B cell (primary cell): Measurements from ENCODE around the gene DNM2. TPM values are rescaled to one million over a fixed set of nuclear protein-coding genes. Genes with fewer than 3 reads are reported as not detected.

Experiments
- ATAC-seq: fragments of 200-7000 bp; cut with Tn5 transposase; one replicate; pipeline ENCODE4 v1.10.0; 2021; ENCODE audit warnings: low read depth, mild to moderate bottlenecking, moderate number of reproducible peaks, moderate library complexity
- CTCF ChIA-PET: fragments of 350-600 bp; sonication (Branson Sonifier 250); formaldehyde crosslinking; loops from one replicate; lab custom pipeline; 2021; ENCODE audit warnings: antibody characterized with exemption, inconsistent platforms; lab: Charles Lee
- POLR2A ChIA-PET: fragments of 350-600 bp; sonication (Branson Sonifier 250); formaldehyde crosslinking; loops from one replicate; lab custom pipeline; 2021; ENCODE audit warnings: antibody characterized with exemption; lab: Charles Lee
- DNase-seq: peaks from one replicate; pipeline ENCODE4 v3.0.0; 2013
- H2AFZ ChIP-seq: 2 replicates; pipeline ENCODE4 v1.6.1; 2012; ENCODE audit warnings: mild to moderate bottlenecking, low read depth, low read length; ENCODE audit not compliant: insufficient read depth, poor library complexity, severe bottlenecking
- H3K27ac ChIP-seq, 2 donors: 1 replicate in 1 of 2; 2 replicates in 1 of 2; pipeline ENCODE4 v1.5.1; 2012 to 2013; ENCODE audit warnings: low read length in 2 of 2, mild to moderate bottlenecking in 2 of 2, moderate library complexity in 1 of 2
- H3K27me3 ChIP-seq, 4 experiments: fragments of 200-600 bp in 1 of 4; sonication (generic) in 1 of 4; replicated peaks in 1 of 4; 1 replicate in 2 of 4; 2 replicates in 2 of 4; pipeline versions ENCODE4 v1.6.1 to v1.7.0; 2013 to 2016; ENCODE audit warnings: low read length in 3 of 4, mild to moderate bottlenecking in 2 of 4, mixed read lengths in 1 of 4, moderate library complexity in 1 of 4; ENCODE audit not compliant: insufficient read depth in 4 of 4, control insufficient read depth in 3 of 4; ENCODE audit errors: control extremely low read depth in 1 of 4
- H3K36me3 ChIP-seq, 2 experiments: replicated peaks in 1 of 2; 1 replicate in 1 of 2; 2 replicates in 1 of 2; pipeline versions ENCODE4 v1.6.1 to v1.7.1; 2013; ENCODE audit warnings: low read length in 1 of 2; ENCODE audit not compliant: insufficient read depth in 2 of 2, control insufficient read depth in 1 of 2; ENCODE audit errors: control extremely low read depth in 1 of 2, extremely low read depth in 1 of 2
- H3K4me1 ChIP-seq, 2 donors: fragments of 200-600 bp in 1 of 2; sonication (generic) in 1 of 2; 1 replicate in 1 of 2; 2 replicates in 1 of 2; pipeline versions ENCODE4 v1.5.1 to v1.6.1; 2013 to 2017; ENCODE audit warnings: low read length in 2 of 2; ENCODE audit not compliant: control insufficient read depth in 2 of 2, insufficient read depth in 2 of 2
- H3K4me2 ChIP-seq: replicated peaks from 2 replicates; pipeline ENCODE3; 2012; ENCODE audit warnings: mild to moderate bottlenecking, low read depth, low read length; ENCODE audit not compliant: poor library complexity, severe bottlenecking
- H3K4me3 ChIP-seq, 5 experiments: fragments of 200-600 bp in 1 of 5; sonication (generic) in 1 of 5; 1 replicate in 3 of 5; 2 replicates in 2 of 5; pipeline versions ENCODE4 v1.5.1 to v1.7.0; 2011 to 2016; ENCODE audit warnings: low read length in 4 of 5, mild to moderate bottlenecking in 4 of 5, low read depth in 2 of 5, control low read depth in 1 of 5, moderate library complexity in 1 of 5; ENCODE audit not compliant: insufficient read depth in 1 of 5; ENCODE audit errors: control extremely low read depth in 1 of 5, extremely low read depth in 1 of 5
- H3K79me2 ChIP-seq: fragments of 200-600 bp; sonication (generic); one replicate; pipeline ENCODE4 v1.6.0; 2016; ENCODE audit warnings: low read length; ENCODE audit not compliant: control insufficient read depth, insufficient read depth
- H3K9ac ChIP-seq: fragments of 200-600 bp; sonication (generic); 2 replicates; pipeline ENCODE4 v1.6.1; 2017; ENCODE audit warnings: mild to moderate bottlenecking, low read length, moderate library complexity
- H3K9me3 ChIP-seq, 3 donors: one replicate each; pipeline versions ENCODE4 v1.6.1 to v1.7.1; 2013; ENCODE audit warnings: low read length in 2 of 3; ENCODE audit not compliant: control insufficient read depth in 2 of 3, insufficient read depth in 1 of 3; ENCODE audit errors: control extremely low read depth in 1 of 3
- H4K20me1 ChIP-seq: 2 replicates; pipeline ENCODE4 v1.6.0; 2012; ENCODE audit warnings: mild to moderate bottlenecking, low read length; ENCODE audit not compliant: insufficient read depth, control insufficient read depth, poor library complexity, severe bottlenecking
- H3K27ac Mint-ChIP-seq: one replicate; pipeline ENCODE4 v1.8.0; 2021; ENCODE audit warnings: mixed read lengths
- H3K27me3 Mint-ChIP-seq: one replicate; pipeline ENCODE4 v1.8.0; 2021; ENCODE audit warnings: mixed read lengths
- H3K4me1 Mint-ChIP-seq: one replicate; pipeline ENCODE4 v1.8.0; 2021; ENCODE audit warnings: mixed read lengths
- H3K4me3 Mint-ChIP-seq: one replicate; pipeline ENCODE4 v1.8.0; 2021; ENCODE audit warnings: mixed read lengths
- H3K9me3 Mint-ChIP-seq: one replicate; pipeline ENCODE4 v1.8.0; 2022; ENCODE audit warnings: mixed read lengths; ENCODE audit not compliant: insufficient read depth
- CTCF ChIP-seq: fragments of 200-600 bp; IDR thresholded peaks from one replicate; pipeline ENCODE4 v1.8.0; 2022; ENCODE audit warnings: antibody characterized with exemption, mild to moderate bottlenecking
- EZH2 ChIP-seq: IDR thresholded peaks from 2 replicates; pipeline ENCODE4 v1.6.1; 2012; ENCODE audit warnings: borderline replicate concordance, low read depth, mild to moderate bottlenecking, moderate library complexity, low read length; ENCODE audit not compliant: insufficient read depth, poor library complexity, severe bottlenecking
- WGBS: methylation state at CpG from one replicate; pipeline ENCODE4 v1.1.5; 2013; ENCODE audit warnings: missing lambda C conversion rate; ENCODE audit not compliant: insufficient coverage; 5-methylcytosine and 5-hydroxymethylcytosine counted together
- intact Hi-C: fragments of 100-400 bp; cut with micrococcal nuclease; formaldehyde crosslinking; loops from one replicate; pipeline ENCODE4 v1.10.0; 2022
- polyA plus RNA-seq: library from polyadenylated mRNA; depleted of rRNA; stranded (reverse); fragments of >200 nt; gene quantifications from 2 replicates; pipeline ENCODE4 v1.2.3, GENCODE V29; 2012
- total RNA-seq, 2 donors: library from RNA; stranded (reverse); fragments of 120-200 nt in 1 of 2; gene quantifications; 1 replicate in 1 of 2; 2 replicates in 1 of 2; pipeline versions ENCODE4 v1.2.3 to v1.2.4, GENCODE V29; 2013 to 2022

Gene DNM2
- total and polyA plus RNA-seq, 2 donors (not counting 1 experiment from before 2014, with no cell fraction given): 163 to 353 TPM

GRCh38 chr19:10782795-10783194 lies 64.9 kb downstream of the DNM2 start:
- ChIA-PET CTCF (interaction anchor here (0.6 to 3.3 kb wide), 2 partner anchors 65 to 82 kb away, joined by 3 to 11 read pairs; partner anchors contain the start of gene DNM2), POLR2A (no interaction called here)
- WGBS: 88% methylated on average over 13 of the region's 13 CpGs
- H3K4me1 Mint-ChIP-seq: peaks cover 41% of the 10 kb centered on the region
- H3K79me2 ChIP-seq: peaks cover 44% of the 10 kb centered on the region
- H3K4me3 Mint-ChIP-seq: no peak overlapping the region
- no peaks in the 10 kb centered on the region for H3K9me3 ChIP-seq
- no peak overlapping the region for H2AFZ ChIP-seq
- no peaks in the 10 kb centered on the region for H3K9me3 Mint-ChIP-seq
- H3K4me1 ChIP-seq: peaks cover 24 to 43% of the 10 kb centered on the region in 2 donors
- H3K27ac Mint-ChIP-seq: peak overlapping the region; percentile 38
- no peak overlapping the region for H3K4me3 ChIP-seq
- no peak overlapping the region for H3K4me2 ChIP-seq
- H3K36me3 ChIP-seq: peaks cover 5 to 70% of the 10 kb centered on the region in 2 experiments
- DNase-seq: no peak
- no peak overlapping the region for H3K27ac ChIP-seq
- H3K9ac ChIP-seq: no peak overlapping the region
- no peaks in the 10 kb centered on the region for H3K27me3 ChIP-seq
- no peak for ATAC-seq
- H3K27me3 Mint-ChIP-seq: no peaks in the 10 kb centered on the region
- peaks cover 19% of the 10 kb centered on the region for H4K20me1 ChIP-seq
- intact Hi-C loops: no loop called here
- no peak for TF ChIP-seq EZH2

DNA sequence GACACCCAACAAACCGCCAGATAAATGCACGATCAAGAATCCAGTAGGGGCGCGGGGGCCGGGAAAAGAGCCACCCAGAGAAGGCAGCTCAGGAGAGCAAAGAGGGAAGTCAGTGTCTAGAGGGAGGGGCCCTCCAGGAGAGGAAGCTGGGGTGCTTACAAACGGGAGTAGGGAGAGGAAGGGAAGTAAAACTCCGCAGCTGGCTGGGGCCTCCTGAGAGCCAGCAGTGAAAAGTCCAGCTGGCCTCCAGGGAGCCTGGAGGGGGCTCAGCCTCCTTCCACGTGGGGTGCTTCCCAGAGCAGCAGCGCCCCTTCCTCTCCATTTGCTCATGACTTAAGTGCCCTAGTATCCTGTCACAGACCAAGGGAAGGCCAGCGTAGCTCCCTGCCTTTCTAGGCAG lies 66.4 kb downstream of the DNM2 start:
- peak; percentile 39 for ATAC-seq
- no peaks in the 10 kb centered on the region for H3K27me3 ChIP-seq
- peak overlapping the region; percentile 34 to 61 for H3K27ac ChIP-seq
- Mint-ChIP-seq H3K4me3 (no peak overlapping the region), H3K9me3 (no peaks in the 10 kb centered on the region), H3K27ac (peak overlapping the region; percentile 57), H3K27me3 (no peaks in the 10 kb centered on the region), H3K4me1 (peaks cover 35% of the 10 kb centered on the region)
- peaks cover 30% of the 10 kb centered on the region for H4K20me1 ChIP-seq
- H3K4me3 ChIP-seq: no peak overlapping the region
- no peak overlapping the region for H3K9ac ChIP-seq
- peak; percentile 42 for DNase-seq
- H3K36me3 ChIP-seq: peaks cover 6 to 72% of the 10 kb centered on the region in 2 experiments
- peak overlapping the region; percentile 27 for H3K4me2 ChIP-seq
- ChIA-PET CTCF (interaction anchor here (1.0 kb wide), 1 partner anchor 67 kb away, joined by 3 read pairs; the partner anchor contains the start of gene DNM2), POLR2A (interaction anchor here (0.6 to 0.7 kb wide), 2 partner anchors 25 to 533 kb away, joined by 4 to 7 read pairs; no protein-coding TSS in a partner anchor)
- no peaks in the 10 kb centered on the region for H3K9me3 ChIP-seq
- no peak for TF ChIP-seq CTCF
- no peak for TF ChIP-seq EZH2
- peaks cover 21 to 34% of the 10 kb centered on the region in 2 donors for H3K4me1 ChIP-seq
- intact Hi-C loops: no loop called here
- H2AFZ ChIP-seq: no peak overlapping the region
- peaks cover 57% of the 10 kb centered on the region for H3K79me2 ChIP-seq
- 27% methylated on average over 8 of the region's 10 CpGs for WGBS
